AG09309 (cell line): ENCODE results near the gene RHBDL3.
A peak's percentile ranks its signal among the peaks of the same experiment; 100 is the strongest.

Source experiments
- DNase-seq: peaks from one replicate; pipeline ENCODE4 v3.0.0-alpha.2; 2010; ENCODE audit warnings: low read depth
- H3K4me3 ChIP-seq: 2 replicates; pipeline ENCODE4 v1.5.1; 2011; ENCODE audit warnings: mild to moderate bottlenecking, low read depth, low read length, moderate library complexity; ENCODE audit not compliant: control insufficient read depth
- TF ChIP-seq, protein P1 (sequence below): IDR thresholded peaks from 2 replicates; pipeline ENCODE4 v1.5.1; 2011; ENCODE audit warnings: mild to moderate bottlenecking, low read depth, low read length, inconsistent platforms; ENCODE audit not compliant: insufficient read depth, control insufficient read depth; ENCODE audit errors: missing control alignments

Gene RHBDL3

DNA sequence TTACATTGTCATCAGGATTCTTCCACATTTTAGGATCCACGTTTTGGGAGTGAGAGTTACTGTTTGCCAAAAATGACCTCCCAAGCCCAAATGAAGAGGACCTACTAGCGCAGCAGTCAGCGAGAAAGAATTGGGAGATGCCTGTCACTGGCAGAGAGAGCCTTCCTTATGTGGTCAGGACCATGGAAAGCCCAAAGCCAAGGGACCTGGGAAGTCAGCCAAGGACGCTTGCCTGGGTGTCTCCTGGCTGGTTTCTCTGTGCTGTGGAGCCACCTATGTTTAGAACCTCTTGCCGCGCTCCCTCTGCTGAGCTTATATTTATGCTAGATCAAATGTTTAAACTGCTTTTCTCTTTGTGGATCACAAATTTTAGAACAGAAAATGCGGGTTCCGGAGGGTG, 24.9 kb upstream of the RHBDL3 start:
- TF ChIP-seq, protein P1, sequence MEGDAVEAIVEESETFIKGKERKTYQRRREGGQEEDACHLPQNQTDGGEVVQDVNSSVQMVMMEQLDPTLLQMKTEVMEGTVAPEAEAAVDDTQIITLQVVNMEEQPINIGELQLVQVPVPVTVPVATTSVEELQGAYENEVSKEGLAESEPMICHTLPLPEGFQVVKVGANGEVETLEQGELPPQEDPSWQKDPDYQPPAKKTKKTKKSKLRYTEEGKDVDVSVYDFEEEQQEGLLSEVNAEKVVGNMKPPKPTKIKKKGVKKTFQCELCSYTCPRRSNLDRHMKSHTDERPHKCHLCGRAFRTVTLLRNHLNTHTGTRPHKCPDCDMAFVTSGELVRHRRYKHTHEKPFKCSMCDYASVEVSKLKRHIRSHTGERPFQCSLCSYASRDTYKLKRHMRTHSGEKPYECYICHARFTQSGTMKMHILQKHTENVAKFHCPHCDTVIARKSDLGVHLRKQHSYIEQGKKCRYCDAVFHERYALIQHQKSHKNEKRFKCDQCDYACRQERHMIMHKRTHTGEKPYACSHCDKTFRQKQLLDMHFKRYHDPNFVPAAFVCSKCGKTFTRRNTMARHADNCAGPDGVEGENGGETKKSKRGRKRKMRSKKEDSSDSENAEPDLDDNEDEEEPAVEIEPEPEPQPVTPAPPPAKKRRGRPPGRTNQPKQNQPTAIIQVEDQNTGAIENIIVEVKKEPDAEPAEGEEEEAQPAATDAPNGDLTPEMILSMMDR = no peak
- no peak for DNase-seq
- H3K4me3 ChIP-seq = no peak overlapping the region

DNA sequence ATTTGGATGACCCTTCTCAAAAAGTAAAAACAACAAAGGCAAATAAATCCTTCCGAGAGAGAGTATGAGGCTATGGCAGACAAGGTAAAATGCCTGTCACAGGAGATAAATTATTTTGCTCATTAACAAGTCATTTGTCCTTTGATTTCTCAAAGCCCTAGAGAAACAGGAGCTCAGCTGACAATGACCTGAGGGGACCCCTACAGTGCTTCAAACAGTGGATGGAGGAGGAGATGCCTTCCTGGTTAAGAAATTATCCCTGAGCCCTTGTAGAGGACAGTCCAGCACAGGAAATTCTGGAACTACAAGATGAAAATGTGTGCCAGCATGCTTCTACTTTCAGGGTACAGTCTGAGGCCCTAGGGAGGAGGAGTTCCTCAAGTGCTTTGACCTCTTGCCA, 24.0 kb upstream of the RHBDL3 start:
- DNase-seq = no peak

DNA sequence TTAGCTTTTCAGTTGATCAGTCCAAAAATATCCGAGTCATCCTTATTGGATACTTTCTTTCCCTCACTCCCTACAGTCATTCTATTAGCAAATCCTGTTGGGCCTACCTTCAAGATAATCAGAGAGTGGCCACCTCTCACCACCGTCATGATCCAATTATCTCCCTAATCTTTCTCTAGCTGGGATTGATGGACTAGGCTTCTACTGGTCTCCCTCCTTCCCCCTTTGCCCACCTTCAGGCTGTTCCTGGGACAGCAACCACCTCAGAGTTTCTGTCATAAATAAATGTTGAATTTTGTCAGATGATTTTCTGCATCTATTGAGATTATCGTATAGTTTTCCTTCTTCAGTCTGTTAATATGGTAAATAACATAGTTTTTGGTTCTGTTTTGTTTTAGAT, 16.2 kb upstream of the RHBDL3 start:
- TF ChIP-seq, protein P1 = no peak
- H3K4me3 ChIP-seq = no peak overlapping the region
- no peak for DNase-seq

More for the DNA sequence above, 24.0 kb upstream of the RHBDL3 start:
- no peak overlapping the region for H3K4me3 ChIP-seq
- TF ChIP-seq, protein P1 = no peak

DNA sequence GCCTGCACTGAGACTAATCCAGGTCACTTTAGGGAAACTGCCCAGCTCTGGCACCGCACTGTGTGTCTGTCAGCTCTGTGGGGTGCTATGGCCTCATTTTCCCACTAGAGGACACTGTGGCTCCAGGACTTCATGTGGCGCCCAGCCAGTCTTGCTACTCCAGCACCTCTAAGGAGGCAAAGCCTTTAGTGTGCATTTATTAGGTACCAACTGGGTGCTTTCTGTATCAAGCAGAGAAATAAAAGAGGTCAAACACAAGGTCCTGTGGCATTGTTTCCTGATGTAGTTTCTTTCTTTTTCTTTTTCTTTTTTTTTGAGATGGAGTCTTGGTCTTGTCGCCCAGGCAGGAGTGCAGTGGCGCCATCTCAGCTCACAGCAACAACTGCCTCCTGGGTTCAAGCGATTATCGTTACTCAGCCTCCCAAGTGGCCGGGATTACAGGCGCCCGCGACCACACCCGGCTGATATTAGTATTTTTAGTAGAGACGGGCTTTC, 12.5 kb upstream of the RHBDL3 start:
- TF ChIP-seq, protein P1 = peak; percentile 99
- no peak for DNase-seq
- H3K4me3 ChIP-seq = no peak overlapping the region

DNA sequence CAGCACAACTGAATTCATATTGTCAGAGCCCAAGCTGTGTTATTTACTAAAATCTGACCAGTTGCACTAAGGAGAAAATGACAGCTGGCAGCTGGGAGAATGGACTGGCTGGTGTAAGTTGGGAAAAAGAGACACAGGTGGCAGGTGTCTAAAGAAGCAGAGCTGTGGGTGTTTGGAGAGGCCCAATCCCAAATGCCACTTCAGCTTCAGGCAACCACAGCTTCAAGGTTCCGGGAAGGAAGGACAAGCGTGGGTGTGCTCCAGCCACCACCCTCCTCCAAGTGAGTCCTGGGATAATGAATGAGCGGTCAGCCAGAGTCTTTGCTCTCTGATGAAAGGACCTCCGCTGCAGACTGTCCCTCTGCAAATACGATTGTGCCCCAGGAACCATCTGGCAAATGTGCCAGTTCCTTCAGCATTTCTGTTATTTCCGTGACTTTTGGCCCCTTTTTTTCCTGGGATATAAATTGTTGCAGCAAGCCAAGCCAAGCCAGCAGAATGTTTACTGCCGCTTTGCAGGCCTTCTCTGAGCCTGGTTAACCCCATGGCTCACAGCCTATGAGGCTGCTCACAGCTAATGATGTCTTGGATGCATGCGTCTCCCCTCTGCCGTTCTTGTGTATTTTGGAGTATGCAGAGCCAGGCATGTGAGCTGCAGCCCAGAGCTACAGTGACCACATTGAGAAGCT, 9.5 kb upstream of the RHBDL3 start:
- TF ChIP-seq, protein P1 = no peak
- DNase-seq = no peak

DNA sequence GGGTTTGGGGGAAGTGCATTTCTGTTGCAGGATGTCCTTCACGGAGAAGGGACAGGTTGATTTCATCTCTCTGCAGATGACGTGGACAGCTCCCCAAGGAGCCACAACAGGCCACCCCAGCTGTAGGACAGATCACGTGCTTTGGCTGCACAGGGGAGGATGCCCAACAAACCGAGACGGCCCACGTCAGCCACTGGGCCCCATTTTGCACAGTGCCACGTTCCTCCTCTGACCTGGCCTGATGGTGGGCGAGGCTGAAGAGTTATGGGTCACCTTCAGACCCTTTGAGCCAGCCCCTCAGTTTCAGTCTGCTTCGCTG, 9.0 kb upstream of the RHBDL3 start:
- DNase-seq = no peak
- TF ChIP-seq, protein P1 = no peak
- no peak overlapping the region for H3K4me3 ChIP-seq

More for the DNA sequence above, 9.5 kb upstream of the RHBDL3 start:
- no peak overlapping the region for H3K4me3 ChIP-seq

DNA sequence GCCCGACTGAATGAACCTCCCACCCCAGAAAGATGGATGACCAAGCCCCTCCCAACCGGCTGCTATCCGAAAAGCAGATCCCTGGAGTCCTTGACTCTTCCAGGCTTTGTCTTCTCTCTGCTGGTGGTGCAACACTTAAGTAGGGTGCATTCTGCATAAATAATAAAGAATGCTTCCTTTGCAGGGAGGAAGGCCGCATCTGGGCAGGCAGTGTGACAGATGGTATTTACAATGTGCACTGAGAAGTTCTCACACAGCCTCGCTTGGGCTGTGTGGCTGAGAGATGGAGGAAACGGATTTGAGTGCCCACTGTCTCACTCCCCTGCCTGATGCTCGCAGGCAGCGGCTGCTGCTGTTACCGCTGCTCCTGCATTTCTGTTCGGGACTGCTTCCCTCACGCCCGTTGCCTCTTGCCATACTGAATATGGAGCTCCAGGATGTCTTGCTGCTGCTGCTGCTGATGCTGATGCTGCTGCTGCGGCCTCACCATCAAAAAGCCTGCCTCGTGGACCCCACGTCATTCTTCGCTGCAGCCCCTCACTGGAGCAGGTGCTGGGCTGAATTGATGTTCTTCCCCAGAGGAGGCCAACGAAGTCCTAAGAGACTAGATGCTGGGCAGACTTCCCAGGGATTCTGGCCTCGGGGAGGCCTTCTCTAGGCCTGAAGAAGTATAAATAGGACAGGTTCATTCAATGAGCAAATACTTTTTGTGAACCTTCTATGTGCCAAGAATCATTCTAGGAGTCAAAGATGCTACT, 7.1 kb upstream of the RHBDL3 start:
- DNase-seq = no peak
- TF ChIP-seq, protein P1 = no peak
- H3K4me3 ChIP-seq = no peak overlapping the region
